ENCODE data around the gene TCEAL9. TPM values are rescaled to one million over a fixed set of nuclear protein-coding genes. Genes with fewer than 3 reads are reported as not detected.
A peak's percentile ranks its signal among the peaks of the same experiment; 100 is the strongest.
"Not testable (repeated sequence)": the region's sequence is repeated elsewhere in the genome, so short reads cannot be mapped to it uniquely, and the experiment has no call there.

Gene TCEAL9
- total and polyA plus RNA-seq, 12 donors: 14.8 to 56.9 (median 24.8) TPM

DNA sequence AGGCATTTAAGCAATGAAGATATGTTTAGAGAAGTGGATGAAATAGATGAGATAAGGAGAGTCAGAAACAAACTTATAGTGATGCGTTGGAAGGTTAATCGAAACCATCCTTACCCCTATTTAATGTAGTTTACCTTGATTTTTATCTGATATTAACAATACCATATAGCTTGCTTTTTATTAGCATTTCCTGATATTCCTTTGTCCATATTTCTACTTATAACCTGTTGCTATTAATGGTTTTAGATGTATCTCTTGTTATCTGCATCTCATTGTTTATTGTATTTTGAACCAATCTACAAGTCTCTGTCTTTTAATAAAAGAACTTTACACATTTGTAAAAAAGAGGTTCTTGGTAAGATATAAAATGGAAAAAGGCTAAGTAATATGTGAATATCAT is 1.6 kb downstream of the TCEAL9 start:
- ATAC-seq: no peak
- intact Hi-C loops (cut with DNase I): loop anchor here in 1 of 10 donors (10.0 kb wide), 1 partner anchor 1753 kb away; no protein-coding TSS in a partner anchor
- peak overlapping the region in 2 of 10 donors; percentile 91 to 92 for H3K27ac ChIP-seq
- TF ChIP-seq, protein P1, sequence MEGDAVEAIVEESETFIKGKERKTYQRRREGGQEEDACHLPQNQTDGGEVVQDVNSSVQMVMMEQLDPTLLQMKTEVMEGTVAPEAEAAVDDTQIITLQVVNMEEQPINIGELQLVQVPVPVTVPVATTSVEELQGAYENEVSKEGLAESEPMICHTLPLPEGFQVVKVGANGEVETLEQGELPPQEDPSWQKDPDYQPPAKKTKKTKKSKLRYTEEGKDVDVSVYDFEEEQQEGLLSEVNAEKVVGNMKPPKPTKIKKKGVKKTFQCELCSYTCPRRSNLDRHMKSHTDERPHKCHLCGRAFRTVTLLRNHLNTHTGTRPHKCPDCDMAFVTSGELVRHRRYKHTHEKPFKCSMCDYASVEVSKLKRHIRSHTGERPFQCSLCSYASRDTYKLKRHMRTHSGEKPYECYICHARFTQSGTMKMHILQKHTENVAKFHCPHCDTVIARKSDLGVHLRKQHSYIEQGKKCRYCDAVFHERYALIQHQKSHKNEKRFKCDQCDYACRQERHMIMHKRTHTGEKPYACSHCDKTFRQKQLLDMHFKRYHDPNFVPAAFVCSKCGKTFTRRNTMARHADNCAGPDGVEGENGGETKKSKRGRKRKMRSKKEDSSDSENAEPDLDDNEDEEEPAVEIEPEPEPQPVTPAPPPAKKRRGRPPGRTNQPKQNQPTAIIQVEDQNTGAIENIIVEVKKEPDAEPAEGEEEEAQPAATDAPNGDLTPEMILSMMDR (IDR thresholded peaks at IDR 0.05): no peak
- H3K4me1 ChIP-seq: peaks cover 0 to 10% (median 0%) of the 10 kb centered on the region in 9 donors
- 91% methylated on average over 2 of the region's 2 CpGs for WGBS, 2 donors
- peaks cover 0 to 11% (median 0%) of the 10 kb centered on the region in 9 donors for H3K36me3 ChIP-seq
- no peak for DNase-seq
- H3K27me3 ChIP-seq: peaks cover 0 to 24% (median 0%) of the 10 kb centered on the region in 7 donors
- H3K9me3 ChIP-seq: no peaks in the 10 kb centered on the region
- peak overlapping the region in 6 of 10 donors; percentile 51 to 79 (median 72) for H3K4me3 ChIP-seq

GRCh38 chrX:103359605-103360004 is 3.3 kb downstream of the TCEAL9 start:
- 89 to 95% methylated on average over 3 of the region's 3 CpGs for WGBS, 2 donors
- H3K4me1 ChIP-seq, H3K4me3 ChIP-seq, H3K27ac ChIP-seq, H3K9me3 ChIP-seq, ATAC-seq, DNase-seq: not testable (repeated sequence)
- Histone ChIP-seq H3K27me3 (peaks cover 0 to 18% (median 0%) of the 10 kb centered on the region in 7 donors), H3K36me3 (peaks cover 0 to 11% (median 0%) of the 10 kb centered on the region in 9 donors)
- intact Hi-C loops (cut with DNase I): loop anchor here in 1 of 10 donors (10.0 kb wide), 1 partner anchor 1755 kb away; no protein-coding TSS in a partner anchor

DNA sequence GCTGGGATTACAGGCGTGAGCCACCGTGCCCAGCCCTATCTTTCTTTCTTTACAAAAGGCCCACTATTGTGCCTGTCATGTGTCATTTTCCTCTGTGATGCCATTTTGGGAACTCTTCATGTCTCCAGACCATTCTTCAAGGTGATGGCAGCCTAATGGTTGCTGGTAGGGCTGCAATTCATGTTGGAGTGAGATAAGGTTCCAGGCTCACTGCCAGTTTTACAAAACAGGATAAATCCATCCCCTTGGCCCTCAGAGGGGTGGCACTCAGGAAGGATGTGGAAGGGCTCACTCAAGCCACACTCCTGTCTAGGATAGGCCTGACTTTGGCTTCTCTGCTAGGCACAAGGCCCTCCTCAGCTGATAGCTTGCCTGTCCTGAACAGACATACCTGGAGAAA is 3.8 kb downstream of the TCEAL9 start:
- Histone ChIP-seq H3K27me3 (peaks cover 0 to 18% (median 0%) of the 10 kb centered on the region in 7 donors), H3K4me3 (no peak overlapping the region), H3K36me3 (peaks cover 0 to 11% (median 0%) of the 10 kb centered on the region in 9 donors), H3K9me3 (no peaks in the 10 kb centered on the region), H3K27ac (no peak overlapping the region), H3K4me1 (peaks cover 0 to 10% (median 0%) of the 10 kb centered on the region in 9 donors)
- DNase-seq: no peak
- WGBS, 2 donors: 53 to 62% methylated on average over 2 of the region's 2 CpGs
- ATAC-seq: peak in 1 of 8 donors; percentile 44
- intact Hi-C loops (cut with DNase I): no loop called here
- TF ChIP-seq, protein P1 (IDR thresholded peaks at IDR 0.05): no peak

DNA sequence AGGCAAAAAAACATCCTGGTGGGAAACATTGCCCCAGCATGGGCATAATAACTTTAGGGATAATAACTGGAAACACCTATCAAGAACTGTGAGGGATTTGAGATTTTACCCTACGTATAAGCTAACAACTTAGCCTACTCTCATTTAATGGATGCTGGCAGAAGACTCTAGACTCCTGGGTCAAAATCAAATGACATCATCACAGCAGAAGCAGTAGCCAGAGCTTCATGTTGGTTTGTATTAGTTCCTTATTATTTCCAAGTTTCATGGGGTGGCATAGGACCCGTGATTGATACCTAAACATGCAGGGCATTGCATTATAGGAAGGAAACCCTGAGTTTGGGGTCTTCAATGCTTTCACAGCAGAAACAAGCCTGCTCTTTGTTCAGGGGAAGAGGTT is 4.6 kb downstream of the TCEAL9 start:
- no peaks in the 10 kb centered on the region for H3K9me3 ChIP-seq
- TF ChIP-seq, protein P1 (IDR thresholded peaks at IDR 0.05): no peak
- intact Hi-C loops (cut with DNase I): no loop called here

DNA sequence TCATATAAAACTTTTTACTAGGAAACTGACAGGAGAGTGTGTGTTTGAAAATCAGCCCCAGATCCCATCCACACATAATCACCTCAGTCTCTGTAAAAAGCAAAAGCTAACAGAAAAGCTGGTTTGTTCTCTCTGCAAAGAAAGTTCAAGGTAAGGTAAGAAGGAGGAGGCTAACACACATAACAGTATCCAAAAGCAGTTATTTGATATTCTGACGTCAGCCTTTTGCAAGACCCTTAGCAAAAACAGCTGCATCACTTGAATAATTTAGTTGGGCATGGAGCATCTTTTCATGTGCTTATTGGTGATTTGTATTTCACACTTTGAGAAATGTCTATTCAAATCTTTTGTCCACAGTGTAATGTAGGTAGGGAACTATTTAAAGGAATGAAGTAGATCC is 5.5 kb downstream of the TCEAL9 start:
- no peak for DNase-seq
- no peak for ATAC-seq
- Histone ChIP-seq H3K4me3 (no peak overlapping the region), H3K27me3 (peaks cover 0 to 8% (median 0%) of the 10 kb centered on the region in 7 donors), H3K36me3 (peaks cover 0 to 11% (median 0%) of the 10 kb centered on the region in 9 donors), H3K4me1 (peaks cover 0 to 10% (median 0%) of the 10 kb centered on the region in 9 donors), H3K9me3 (no peaks in the 10 kb centered on the region), H3K27ac (no peak overlapping the region)
- intact Hi-C loops (cut with DNase I): no loop called here
- 68 to 71% methylated on average over 1 of the region's 1 CpG for WGBS, 2 donors
- TF ChIP-seq, protein P1 (IDR thresholded peaks at IDR 0.05): no peak

More for the DNA sequence above, 4.6 kb downstream of the TCEAL9 start:
- H3K27ac ChIP-seq: no peak overlapping the region
- DNase-seq (no peak), ATAC-seq (no peak)
- H3K4me3 ChIP-seq: no peak overlapping the region
- H3K27me3 ChIP-seq: peaks cover 0 to 11% (median 0%) of the 10 kb centered on the region in 7 donors
- peaks cover 0 to 10% (median 0%) of the 10 kb centered on the region in 9 donors for H3K4me1 ChIP-seq
- 56 to 57% methylated on average over 2 of the region's 2 CpGs for WGBS, 2 donors
- H3K36me3 ChIP-seq: peaks cover 0 to 11% (median 0%) of the 10 kb centered on the region in 9 donors
